ENCODE measurements around the gene PTGER3.

PTGER3 gene

GRCh38 chr1:71047635-71048607 is at the start of gene PTGER3:
TSS of gene PTGER3 (minus strand) at chr1:71047816. CDS start at chr1:71047577, 239 bp downstream.
- DNase-seq (ENCODE audit: extremely low read depth, low read depth), result no peak
- TF ChIP-seq CTCF (IDR thresholded peaks at IDR 0.05; ENCODE audit: low read depth, low read length), result no peak

GRCh38 chr1:71094913-71095312 is 47.3 kb upstream of the PTGER3 start:
- no peak for DNase-seq (ENCODE audit: extremely low read depth, low read depth)
- TF ChIP-seq CTCF (IDR thresholded peaks at IDR 0.05; ENCODE audit: low read depth, low read length), result no peak

- TF ChIP-seq CTCF (IDR thresholded peaks at IDR 0.05; ENCODE audit: low read depth, low read length), result peak; percentile 34
- DNase-seq (ENCODE audit: extremely low read depth, low read depth), result no peak
These were observed 46.3 kb upstream of the PTGER3 start for GRCh38 chr1:71093938-71094337.

- TF ChIP-seq CTCF (IDR thresholded peaks at IDR 0.05; ENCODE audit: low read depth, low read length), result no peak
- no peak for DNase-seq (ENCODE audit: extremely low read depth, low read depth)
These were observed 42.1 kb upstream of the PTGER3 start for GRCh38 chr1:71089536-71090270.

GRCh38 chr1:71088645-71089287 is 41.1 kb upstream of the PTGER3 start:
- TF ChIP-seq CTCF (IDR thresholded peaks at IDR 0.05; ENCODE audit: low read depth, low read length), result no peak
- DNase-seq (ENCODE audit: extremely low read depth, low read depth), result no peak

GRCh38 chr1:71087713-71088112 is 40.1 kb upstream of the PTGER3 start:
- no peak for TF ChIP-seq CTCF (IDR thresholded peaks at IDR 0.05; ENCODE audit: low read depth, low read length)
- DNase-seq (ENCODE audit: extremely low read depth, low read depth), result no peak

Data from AG09319 (cell line).